B cell (primary cell): ENCODE measurements around the gene VASH1. TPM values are rescaled to one million over a fixed set of nuclear protein-coding genes. Genes with fewer than 3 reads are reported as not detected.
A peak's percentile ranks its signal among the peaks of the same experiment; 100 is the strongest.

Experiments used
- ATAC-seq: fragments of 200-7000 bp; cut with Tn5 transposase; one replicate; pipeline ENCODE4 v1.10.0; 2021; ENCODE audit warnings: low read depth, mild to moderate bottlenecking, moderate number of reproducible peaks, moderate library complexity
- CTCF ChIA-PET: fragments of 350-600 bp; sonication (Branson Sonifier 250); formaldehyde crosslinking; loops from one replicate; lab custom pipeline; 2021; ENCODE audit warnings: antibody characterized with exemption, inconsistent platforms; lab: Charles Lee
- POLR2A ChIA-PET: fragments of 350-600 bp; sonication (Branson Sonifier 250); formaldehyde crosslinking; loops from one replicate; lab custom pipeline; 2021; ENCODE audit warnings: antibody characterized with exemption; lab: Charles Lee
- DNase-seq: peaks from one replicate; pipeline ENCODE4 v3.0.0; 2013
- H2AFZ ChIP-seq: 2 replicates; pipeline ENCODE4 v1.6.1; 2012; ENCODE audit warnings: mild to moderate bottlenecking, low read depth, low read length; ENCODE audit not compliant: insufficient read depth, poor library complexity, severe bottlenecking
- H3K27ac ChIP-seq, 2 donors: 1 replicate in 1 of 2; 2 replicates in 1 of 2; pipeline ENCODE4 v1.5.1; 2012 to 2013; ENCODE audit warnings: low read length in 2 of 2, mild to moderate bottlenecking in 2 of 2, moderate library complexity in 1 of 2
- H3K27me3 ChIP-seq, 4 experiments: fragments of 200-600 bp in 1 of 4; sonication (generic) in 1 of 4; replicated peaks in 1 of 4; 1 replicate in 2 of 4; 2 replicates in 2 of 4; pipeline versions ENCODE4 v1.6.1 to v1.7.0; 2013 to 2016; ENCODE audit warnings: low read length in 3 of 4, mild to moderate bottlenecking in 2 of 4, mixed read lengths in 1 of 4, moderate library complexity in 1 of 4; ENCODE audit not compliant: insufficient read depth in 4 of 4, control insufficient read depth in 3 of 4; ENCODE audit errors: control extremely low read depth in 1 of 4
- H3K36me3 ChIP-seq, 2 experiments: replicated peaks in 1 of 2; 1 replicate in 1 of 2; 2 replicates in 1 of 2; pipeline versions ENCODE4 v1.6.1 to v1.7.1; 2013; ENCODE audit warnings: low read length in 1 of 2; ENCODE audit not compliant: insufficient read depth in 2 of 2, control insufficient read depth in 1 of 2; ENCODE audit errors: control extremely low read depth in 1 of 2, extremely low read depth in 1 of 2
- H3K4me1 ChIP-seq, 2 donors: fragments of 200-600 bp in 1 of 2; sonication (generic) in 1 of 2; 1 replicate in 1 of 2; 2 replicates in 1 of 2; pipeline versions ENCODE4 v1.5.1 to v1.6.1; 2013 to 2017; ENCODE audit warnings: low read length in 2 of 2; ENCODE audit not compliant: control insufficient read depth in 2 of 2, insufficient read depth in 2 of 2
- H3K4me2 ChIP-seq: replicated peaks from 2 replicates; pipeline ENCODE3; 2012; ENCODE audit warnings: mild to moderate bottlenecking, low read depth, low read length; ENCODE audit not compliant: poor library complexity, severe bottlenecking
- H3K4me3 ChIP-seq, 5 experiments: fragments of 200-600 bp in 1 of 5; sonication (generic) in 1 of 5; 1 replicate in 3 of 5; 2 replicates in 2 of 5; pipeline versions ENCODE4 v1.5.1 to v1.7.0; 2011 to 2016; ENCODE audit warnings: low read length in 4 of 5, mild to moderate bottlenecking in 4 of 5, low read depth in 2 of 5, control low read depth in 1 of 5, moderate library complexity in 1 of 5; ENCODE audit not compliant: insufficient read depth in 1 of 5; ENCODE audit errors: control extremely low read depth in 1 of 5, extremely low read depth in 1 of 5
- H3K79me2 ChIP-seq: fragments of 200-600 bp; sonication (generic); one replicate; pipeline ENCODE4 v1.6.0; 2016; ENCODE audit warnings: low read length; ENCODE audit not compliant: control insufficient read depth, insufficient read depth
- H3K9ac ChIP-seq: fragments of 200-600 bp; sonication (generic); 2 replicates; pipeline ENCODE4 v1.6.1; 2017; ENCODE audit warnings: mild to moderate bottlenecking, low read length, moderate library complexity
- H3K9me3 ChIP-seq, 3 donors: one replicate each; pipeline versions ENCODE4 v1.6.1 to v1.7.1; 2013; ENCODE audit warnings: low read length in 2 of 3; ENCODE audit not compliant: control insufficient read depth in 2 of 3, insufficient read depth in 1 of 3; ENCODE audit errors: control extremely low read depth in 1 of 3
- H4K20me1 ChIP-seq: 2 replicates; pipeline ENCODE4 v1.6.0; 2012; ENCODE audit warnings: mild to moderate bottlenecking, low read length; ENCODE audit not compliant: insufficient read depth, control insufficient read depth, poor library complexity, severe bottlenecking
- H3K27ac Mint-ChIP-seq: one replicate; pipeline ENCODE4 v1.8.0; 2021; ENCODE audit warnings: mixed read lengths
- H3K27me3 Mint-ChIP-seq: one replicate; pipeline ENCODE4 v1.8.0; 2021; ENCODE audit warnings: mixed read lengths
- H3K4me1 Mint-ChIP-seq: one replicate; pipeline ENCODE4 v1.8.0; 2021; ENCODE audit warnings: mixed read lengths
- H3K4me3 Mint-ChIP-seq: one replicate; pipeline ENCODE4 v1.8.0; 2021; ENCODE audit warnings: mixed read lengths
- H3K9me3 Mint-ChIP-seq: one replicate; pipeline ENCODE4 v1.8.0; 2022; ENCODE audit warnings: mixed read lengths; ENCODE audit not compliant: insufficient read depth
- EZH2 ChIP-seq: IDR thresholded peaks from 2 replicates; pipeline ENCODE4 v1.6.1; 2012; ENCODE audit warnings: borderline replicate concordance, low read depth, mild to moderate bottlenecking, moderate library complexity, low read length; ENCODE audit not compliant: insufficient read depth, poor library complexity, severe bottlenecking
- WGBS: methylation state at CpG from one replicate; pipeline ENCODE4 v1.1.5; 2013; ENCODE audit warnings: missing lambda C conversion rate; ENCODE audit not compliant: insufficient coverage; 5-methylcytosine and 5-hydroxymethylcytosine counted together
- intact Hi-C: fragments of 100-400 bp; cut with micrococcal nuclease; formaldehyde crosslinking; loops from one replicate; pipeline ENCODE4 v1.10.0; 2022
- polyA plus RNA-seq: library from polyadenylated mRNA; depleted of rRNA; stranded (reverse); fragments of >200 nt; gene quantifications from 2 replicates; pipeline ENCODE4 v1.2.3, GENCODE V29; 2012
- total RNA-seq, 2 donors: library from RNA; stranded (reverse); fragments of 120-200 nt in 1 of 2; gene quantifications; 1 replicate in 1 of 2; 2 replicates in 1 of 2; pipeline versions ENCODE4 v1.2.3 to v1.2.4, GENCODE V29; 2013 to 2022
- TF ChIP-seq, protein P1 (sequence below): fragments of 200-600 bp; IDR thresholded peaks from one replicate; pipeline ENCODE4 v1.8.0; 2022; ENCODE audit warnings: antibody characterized with exemption, mild to moderate bottlenecking

The VASH1 gene
- total and polyA plus RNA-seq, 2 donors (not counting 1 experiment from before 2014, with no cell fraction given), result 0.60 to 2.7 TPM

DNA sequence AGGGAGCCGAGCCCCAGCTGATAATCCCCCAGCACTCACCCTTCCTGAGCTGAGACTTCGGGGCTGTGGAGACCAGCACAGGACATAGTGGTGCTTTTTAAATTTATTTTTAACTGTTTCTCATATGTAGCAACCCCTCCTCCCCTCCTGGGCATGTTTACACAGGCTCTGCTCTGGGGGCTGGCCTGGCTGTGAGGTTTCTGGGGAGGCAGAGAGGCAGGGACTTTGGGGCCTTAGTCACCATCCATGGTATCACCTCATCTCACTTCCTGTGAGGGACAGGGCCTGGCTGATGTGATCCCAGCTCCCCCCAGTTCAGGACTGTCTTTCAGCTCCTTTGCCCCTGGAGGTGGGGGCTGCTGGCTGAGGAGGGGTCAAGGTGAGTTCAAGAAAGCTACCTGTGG is 20.4 kb downstream of the VASH1 start:
- no peak for ATAC-seq
- WGBS, result 91% methylated on average over 1 of the region's 2 CpGs
- Histone ChIP-seq H2AFZ (no peak overlapping the region), H3K9ac (no peak overlapping the region), H3K27ac (no peak overlapping the region), H4K20me1 (no peaks in the 10 kb centered on the region), H3K36me3 (peaks cover 0 to 35% of the 10 kb centered on the region in 2 experiments), H3K4me3 (no peak overlapping the region), H3K4me2 (no peak overlapping the region), H3K79me2 (no peaks in the 10 kb centered on the region), H3K27me3 (no peaks in the 10 kb centered on the region), H3K9me3 (no peaks in the 10 kb centered on the region), H3K4me1 (no peaks in the 10 kb centered on the region)
- Mint-ChIP-seq H3K27me3 (no peaks in the 10 kb centered on the region), H3K4me1 (no peaks in the 10 kb centered on the region), H3K9me3 (no peaks in the 10 kb centered on the region), H3K4me3 (no peak overlapping the region), H3K27ac (no peak overlapping the region)
- TF ChIP-seq, protein P1, sequence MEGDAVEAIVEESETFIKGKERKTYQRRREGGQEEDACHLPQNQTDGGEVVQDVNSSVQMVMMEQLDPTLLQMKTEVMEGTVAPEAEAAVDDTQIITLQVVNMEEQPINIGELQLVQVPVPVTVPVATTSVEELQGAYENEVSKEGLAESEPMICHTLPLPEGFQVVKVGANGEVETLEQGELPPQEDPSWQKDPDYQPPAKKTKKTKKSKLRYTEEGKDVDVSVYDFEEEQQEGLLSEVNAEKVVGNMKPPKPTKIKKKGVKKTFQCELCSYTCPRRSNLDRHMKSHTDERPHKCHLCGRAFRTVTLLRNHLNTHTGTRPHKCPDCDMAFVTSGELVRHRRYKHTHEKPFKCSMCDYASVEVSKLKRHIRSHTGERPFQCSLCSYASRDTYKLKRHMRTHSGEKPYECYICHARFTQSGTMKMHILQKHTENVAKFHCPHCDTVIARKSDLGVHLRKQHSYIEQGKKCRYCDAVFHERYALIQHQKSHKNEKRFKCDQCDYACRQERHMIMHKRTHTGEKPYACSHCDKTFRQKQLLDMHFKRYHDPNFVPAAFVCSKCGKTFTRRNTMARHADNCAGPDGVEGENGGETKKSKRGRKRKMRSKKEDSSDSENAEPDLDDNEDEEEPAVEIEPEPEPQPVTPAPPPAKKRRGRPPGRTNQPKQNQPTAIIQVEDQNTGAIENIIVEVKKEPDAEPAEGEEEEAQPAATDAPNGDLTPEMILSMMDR, result no peak
- no peak for TF ChIP-seq EZH2
- CTCF ChIA-PET, result interaction anchor here (1.5 kb wide), 2 partner anchors 10 to 12 kb away, joined by 3 to 4 read pairs; no protein-coding TSS in a partner anchor
- intact Hi-C loops, result no loop called here
- no peak for DNase-seq
- POLR2A ChIA-PET, result no interaction called here

DNA sequence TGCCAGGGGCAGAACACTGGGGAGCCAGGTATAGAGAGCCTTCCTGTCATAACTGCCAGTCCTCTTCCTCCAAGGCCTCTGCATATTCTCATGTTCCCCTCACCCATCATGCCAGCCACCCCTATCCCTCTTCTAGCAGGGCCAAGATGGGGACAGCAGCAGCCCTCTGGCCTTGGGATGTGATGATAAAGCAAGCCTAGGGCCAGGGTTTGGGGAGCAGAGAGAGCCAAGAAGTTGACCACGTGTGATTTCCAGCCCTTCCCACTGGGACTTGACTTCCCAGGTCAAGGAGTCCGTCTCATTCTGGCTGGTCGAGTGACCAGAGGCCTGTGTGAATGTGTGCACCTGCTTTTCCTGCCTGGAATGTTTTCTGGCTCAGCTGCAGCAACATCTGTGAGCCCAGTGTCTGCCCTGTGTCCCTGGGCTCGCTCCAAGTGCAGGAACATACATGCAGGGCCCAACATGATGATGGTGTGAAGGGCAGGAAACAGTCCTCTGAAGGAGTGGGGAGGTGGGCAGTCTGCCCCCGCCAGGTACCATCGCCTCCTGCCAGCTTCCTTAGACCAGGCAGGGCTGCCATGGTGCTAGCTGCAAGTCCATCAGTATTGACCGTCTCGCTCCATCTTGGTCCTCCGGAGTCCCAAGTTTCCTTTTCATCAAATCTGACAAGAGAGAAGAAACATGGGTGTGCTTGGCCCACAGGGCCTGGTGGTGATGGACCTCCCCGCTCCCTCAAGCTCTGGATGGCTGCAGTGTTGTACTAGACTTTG is 21.0 kb downstream of the VASH1 start:
- Mint-ChIP-seq H3K4me3 (no peak overlapping the region), H3K9me3 (no peaks in the 10 kb centered on the region), H3K27me3 (no peaks in the 10 kb centered on the region), H3K27ac (peak overlapping the region; percentile 41), H3K4me1 (no peaks in the 10 kb centered on the region)
- Histone ChIP-seq H4K20me1 (no peaks in the 10 kb centered on the region), H3K4me1 (no peaks in the 10 kb centered on the region), H3K9ac (no peak overlapping the region), H3K9me3 (no peaks in the 10 kb centered on the region), H3K4me2 (no peak overlapping the region), H3K79me2 (no peaks in the 10 kb centered on the region), H3K36me3 (peaks cover 0 to 41% of the 10 kb centered on the region in 2 experiments), H3K4me3 (no peak overlapping the region), H2AFZ (no peak overlapping the region), H3K27ac (no peak overlapping the region), H3K27me3 (no peaks in the 10 kb centered on the region)
- no peak for ATAC-seq
- POLR2A ChIA-PET, result no interaction called here
- CTCF ChIA-PET, result interaction anchor here (1.5 kb wide), 2 partner anchors 11 to 13 kb away, joined by 3 to 4 read pairs; no protein-coding TSS in a partner anchor
- intact Hi-C loops, result no loop called here
- DNase-seq, result no peak
- WGBS, result 91% methylated on average over 8 of the region's 10 CpGs
- no peak for TF ChIP-seq EZH2
- TF ChIP-seq, protein P1, result no peak
